ENCODE measurements around the gene CAMK2B. TPM values are rescaled to one million over a fixed set of nuclear protein-coding genes. Genes with fewer than 3 reads are reported as not detected.

CAMK2B gene
- total and polyA plus RNA-seq, 2 of the 13 experiments (the other 11 are each of a cell fraction or from before 2014, with no cell fraction given): 0.27 to 0.48 TPM

DNA sequence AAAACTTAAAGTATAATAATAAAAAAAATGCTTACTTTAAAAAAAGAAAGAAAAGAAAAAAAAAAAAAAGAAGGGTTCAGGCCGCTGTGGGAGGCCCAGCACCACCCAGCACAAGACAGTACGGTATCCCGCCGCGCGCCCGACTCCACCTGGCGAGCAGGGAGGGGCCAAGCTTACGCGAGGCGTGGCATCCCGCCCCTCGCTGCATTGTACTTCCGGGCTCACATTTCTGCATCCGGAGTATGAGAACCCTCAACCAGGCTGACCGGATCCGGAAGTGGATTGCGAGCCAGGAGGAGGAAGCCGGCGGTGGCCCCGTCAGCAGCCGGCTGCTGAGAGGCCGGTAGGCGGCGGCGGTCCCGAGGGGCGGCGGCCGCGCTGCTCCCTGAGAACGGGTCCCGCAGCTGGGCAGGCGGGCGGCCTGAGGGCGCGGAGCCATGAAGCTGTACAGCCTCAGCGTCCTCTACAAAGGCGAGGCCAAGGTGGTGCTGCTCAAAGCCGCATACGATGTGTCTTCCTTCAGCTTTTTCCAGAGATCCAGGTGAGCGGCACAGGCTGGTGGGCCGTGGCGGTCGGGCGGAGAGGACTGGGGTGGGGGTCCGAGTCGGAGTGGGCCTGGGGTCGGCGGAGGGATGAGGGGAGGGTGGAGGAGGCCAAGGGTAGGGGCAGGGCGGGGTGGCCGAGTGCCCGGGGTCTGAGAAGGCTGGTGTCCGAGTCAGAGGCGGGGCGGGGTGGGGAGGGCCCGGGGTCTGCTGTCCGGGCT, 124.5 kb downstream of the CAMK2B start, which contains the start of gene YKT6 (continued):
- TF ChIP-seq ZNF572 (CRISPR knock-in tag; IDR thresholded peaks at IDR 0.05) (no peak), FOXC1 (CRISPR knock-in tag; IDR thresholded peaks at IDR 0.05; ENCODE audit: borderline replicate concordance) (0 out of 2 replicates have a peak, but pooled peaks have one; percentile 30), KLF16 (CRISPR knock-in tag; IDR thresholded peaks at IDR 0.05) (0 out of 4 replicates have a peak, but pooled peaks of 1 of the 2 experiments have one; percentile 58), PLRG1 (conservative IDR thresholded peaks at IDR 0.05) (no peak), HOXA7 (CRISPR knock-in tag; IDR thresholded peaks at IDR 0.05) (no peak), ZNF256 (CRISPR knock-in tag; conservative IDR thresholded peaks at IDR 0.05) (no peak), ZBTB3 (CRISPR knock-in tag; IDR thresholded peaks at IDR 0.05; ENCODE audit: borderline replicate concordance, low read depth) (no peak), ZNF205 (CRISPR knock-in tag; IDR thresholded peaks at IDR 0.05) (peak; percentile 33; the same call in 1 of the 2 replicates), SRY (CRISPR knock-in tag; IDR thresholded peaks at IDR 0.05) (no peak), NFE2L2 (IDR thresholded peaks at IDR 0.05; ENCODE audit: low read length) (no peak), ZBTB21 (CRISPR knock-in tag; IDR thresholded peaks at IDR 0.05) (no peak), XRCC5 (optimal IDR thresholded peaks at IDR 0.05; ENCODE audit: low read length) (peak; percentile 80), SRSF1 (optimal IDR thresholded peaks at IDR 0.05; ENCODE audit: low read depth, low read length) (peak; percentile 48), ZNF333 (CRISPR knock-in tag; IDR thresholded peaks at IDR 0.05; ENCODE audit: borderline replicate concordance) (no peak), ATAD3A (CRISPR knock-in tag; IDR thresholded peaks at IDR 0.05) (no peak), PHF5A (CRISPR knock-in tag; IDR thresholded peaks at IDR 0.05; ENCODE audit: low read depth, unreplicated experiment) (peak; percentile 28), ATF2 (CRISPR knock-in tag; IDR thresholded peaks at IDR 0.05) (peak; percentile 59; the same call in 1 of the 2 replicates), ZSCAN22 (CRISPR knock-in tag; IDR thresholded peaks at IDR 0.05) (no peak), ZBTB34 (CRISPR knock-in tag; IDR thresholded peaks at IDR 0.05) (no peak), ZNF749 (CRISPR knock-in tag; IDR thresholded peaks at IDR 0.05; ENCODE audit: borderline replicate concordance) (peak; percentile 65; the same call in 1 of the 2 replicates), ETV6 (CRISPR knock-in tag; conservative IDR thresholded peaks at IDR 0.05) (peak; percentile 23; the same call in 1 of the 2 replicates), ZNF720 (CRISPR knock-in tag; IDR thresholded peaks at IDR 0.05) (no peak), ZUFSP (CRISPR knock-in tag; IDR thresholded peaks at IDR 0.05; ENCODE audit: borderline replicate concordance) (no peak), ZBTB46 (CRISPR knock-in tag; IDR thresholded peaks at IDR 0.05; ENCODE audit: borderline replicate concordance) (no peak), WIZ (CRISPR knock-in tag; IDR thresholded peaks at IDR 0.05) (no peak; the same call in 1 of the 2 replicates)
